T follicular helper cell (primary cell): ENCODE measurements around the gene FCRLA.
"Not testable (repeated sequence)": the region's sequence is repeated elsewhere in the genome, so short reads cannot be mapped to it uniquely, and the experiment has no call there.

ENCODE experiments used
- DNase-seq: peaks from one replicate; pipeline ENCODE4 v3.0.0-alpha.2; 2020; ENCODE audit warnings: low read depth
- total RNA-seq, 2 experiments: gene quantifications; one replicate each; lab custom pipeline; 2026; lab: John Stamatoyannopoulos, UW

Gene FCRLA
- 0 reads per million in 2 experiments for total RNA-seq

GRCh38 chr1:161706482-161707347 lies at the start of gene FCRLA:
TSS of gene FCRLA (plus strand) at chr1:161707229. CDS start at chr1:161707265, 36 bp downstream.
- no peak for DNase-seq

GRCh38 chr1:161658524-161658923 lies 48.5 kb upstream of the FCRLA start:
- DNase-seq, result not testable (repeated sequence)

GRCh38 chr1:161661660-161662311 lies 45.2 kb upstream of the FCRLA start:
- DNase-seq, result not testable (repeated sequence)

GRCh38 chr1:161662684-161663339 lies 44.2 kb upstream of the FCRLA start, which contains the start of gene FCGR2B:
TSS of gene FCGR2B (plus strand) at chr1:161663143. CDS start at chr1:161663242, 99 bp downstream.
- DNase-seq, result not testable (repeated sequence)

GRCh38 chr1:161663569-161663968 lies 43.5 kb upstream of the FCRLA start:
- DNase-seq, result not testable (repeated sequence)

GRCh38 chr1:161664689-161665088 lies 42.3 kb upstream of the FCRLA start:
- not testable (repeated sequence) for DNase-seq

GRCh38 chr1:161671045-161672020 lies 35.7 kb upstream of the FCRLA start:
- DNase-seq, result not testable (repeated sequence)

DNA sequence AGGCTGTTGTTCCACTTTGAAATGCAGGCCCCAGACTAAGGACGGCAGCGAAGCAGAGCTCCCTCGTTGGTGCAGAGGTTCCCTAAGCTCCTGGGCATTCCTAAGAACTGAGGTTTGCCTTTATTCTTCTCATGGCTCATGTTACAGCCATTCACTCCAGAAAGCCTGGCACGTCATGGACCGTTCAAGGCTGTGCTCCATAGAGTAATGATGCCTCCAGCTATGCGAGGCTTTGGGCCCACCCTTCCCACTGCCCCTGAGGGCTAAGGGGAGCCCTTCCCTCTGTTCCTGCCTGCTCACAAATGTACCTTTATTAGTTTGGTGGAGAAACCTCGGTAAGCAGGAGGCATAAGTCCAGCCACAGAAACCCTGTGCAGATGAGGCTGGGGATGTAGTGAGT lies 33.6 kb upstream of the FCRLA start:
- DNase-seq, result not testable (repeated sequence)

DNA sequence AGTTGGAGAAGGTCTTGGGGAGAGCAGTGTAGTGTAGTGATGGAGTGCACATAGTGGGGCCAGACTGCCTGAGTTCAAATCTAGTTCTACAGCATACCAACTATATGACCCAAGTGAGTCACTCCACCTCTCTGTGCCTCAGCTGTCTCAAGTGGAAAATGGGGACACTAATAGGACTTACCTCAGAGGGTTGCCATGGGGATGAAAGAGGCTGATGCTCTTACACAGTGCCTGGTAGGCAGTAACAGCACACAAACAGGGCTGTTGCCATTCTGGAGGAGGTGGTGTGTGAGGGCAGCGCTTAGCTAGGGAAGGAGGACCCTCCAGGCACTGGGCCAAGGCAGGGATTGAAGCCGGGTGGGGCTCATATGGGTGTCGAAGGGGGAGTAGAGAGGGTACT lies 32.6 kb upstream of the FCRLA start:
- not testable (repeated sequence) for DNase-seq

DNA sequence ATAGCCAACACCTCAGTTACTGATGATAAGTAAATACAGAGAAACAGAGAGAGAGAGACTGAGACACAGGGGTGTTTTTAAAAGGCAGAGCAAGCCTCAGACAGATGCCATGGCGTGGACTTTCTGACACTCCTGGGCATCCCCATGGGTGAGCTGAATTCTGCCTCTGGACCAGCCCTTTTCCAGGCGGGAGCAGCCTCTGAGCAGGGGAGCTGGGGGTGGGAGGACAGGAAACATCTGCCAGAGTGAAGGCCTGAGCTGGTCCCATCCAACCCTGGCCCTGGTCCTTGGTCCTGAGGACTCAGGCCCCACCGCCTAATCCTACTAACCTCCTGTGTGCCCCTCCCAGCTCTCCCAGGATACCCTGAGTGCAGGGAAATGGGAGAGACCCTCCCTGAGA lies 32.1 kb upstream of the FCRLA start:
- DNase-seq, result not testable (repeated sequence)

GRCh38 chr1:161676441-161676840 lies 30.6 kb upstream of the FCRLA start:
- no peak for DNase-seq

DNA sequence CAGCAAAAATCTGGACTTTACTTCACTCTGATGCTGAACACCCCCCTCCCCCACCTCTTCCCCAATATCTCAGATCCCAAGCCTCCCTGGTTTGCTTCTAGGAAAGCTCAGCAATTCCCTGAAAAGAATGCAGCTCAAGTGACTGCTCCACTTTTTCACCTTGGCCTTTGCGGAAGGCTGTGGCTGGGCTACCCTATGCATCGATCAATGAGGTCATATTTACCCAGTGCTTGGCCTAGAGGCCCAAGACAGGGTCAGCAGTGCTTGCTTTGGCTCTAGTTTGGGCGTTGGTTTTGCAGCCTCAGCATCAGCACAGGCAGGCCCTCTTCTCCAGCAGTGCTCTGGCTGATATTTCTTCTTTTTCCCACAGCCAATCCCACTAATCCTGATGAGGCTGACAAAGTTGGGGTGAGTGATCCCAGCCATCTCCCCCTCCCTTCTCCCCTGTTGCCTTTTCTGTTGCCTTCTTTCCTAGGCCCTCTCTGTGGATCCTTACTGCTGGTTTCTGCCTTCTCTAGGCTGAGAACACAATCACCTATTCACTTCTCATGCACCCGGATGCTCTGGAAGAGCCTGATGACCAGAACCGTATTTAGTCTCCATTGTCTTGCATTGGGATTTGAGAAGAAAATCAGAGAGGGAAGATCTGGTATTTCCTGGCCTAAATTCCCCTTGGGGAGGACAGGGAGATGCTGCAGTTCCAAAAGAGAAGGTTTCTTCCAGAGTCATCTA lies 29.9 kb upstream of the FCRLA start:
- no peak for DNase-seq

- no peak for DNase-seq
These were observed 28.5 kb upstream of the FCRLA start for GRCh38 chr1:161678500-161678899.

GRCh38 chr1:161681879-161682278 lies 25.1 kb upstream of the FCRLA start:
- no peak for DNase-seq

DNA sequence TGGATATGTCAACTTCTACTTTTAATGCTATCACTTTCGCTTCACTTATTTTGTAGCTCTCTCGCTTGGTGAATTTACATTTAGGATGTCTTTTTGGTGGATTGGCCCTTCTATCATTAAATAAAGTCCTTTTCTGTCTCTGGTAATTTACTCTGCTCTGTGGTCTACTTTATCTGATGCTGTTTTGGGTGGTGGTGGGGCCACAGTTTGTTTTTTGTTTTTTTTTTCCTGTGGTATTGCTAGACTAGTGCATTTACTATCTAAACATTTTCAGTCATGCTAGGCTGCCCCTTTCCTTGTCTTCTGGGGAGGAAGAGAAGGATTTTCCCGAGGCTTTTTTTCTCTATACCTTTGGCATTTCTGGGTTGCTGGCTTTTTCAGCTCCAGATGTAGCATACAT lies 18.1 kb upstream of the FCRLA start:
- no peak for DNase-seq

- DNase-seq, result no peak
These were observed 15.2 kb upstream of the FCRLA start for GRCh38 chr1:161691846-161692245.

- DNase-seq, result not testable (repeated sequence)
These were observed 13.9 kb upstream of the FCRLA start for GRCh38 chr1:161693020-161693712.

DNA sequence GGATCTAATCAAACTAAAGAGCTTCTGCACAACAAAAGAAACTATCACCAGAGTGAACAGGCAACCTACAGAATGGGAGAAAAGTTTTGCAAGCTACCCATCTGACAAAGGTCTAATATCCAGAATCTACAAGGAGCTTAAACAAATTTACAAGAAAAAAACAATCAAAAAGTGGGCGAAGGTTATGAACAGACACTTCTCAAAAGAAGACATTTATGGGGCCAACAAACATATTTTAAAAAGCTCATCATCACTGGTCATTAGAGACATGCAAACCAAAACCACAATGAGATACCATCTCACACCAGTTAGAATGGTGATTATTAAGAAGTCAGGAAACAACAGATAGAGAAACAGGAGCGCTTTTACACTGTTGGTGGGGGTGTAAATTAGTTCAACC lies 8.7 kb upstream of the FCRLA start:
- not testable (repeated sequence) for DNase-seq

GRCh38 chr1:161702250-161702649 lies 4.8 kb upstream of the FCRLA start:
- DNase-seq, result no peak

- no peak for DNase-seq
These were observed 1.5 kb upstream of the FCRLA start for GRCh38 chr1:161705537-161705936.
